MV-4-11 (cell line): Measurements from ENCODE around the gene COMTD1.

ENCODE experiments used
- DNase-seq: peaks from one replicate; lab custom pipeline; 2025; lab: John Stamatoyannopoulos, UW

The COMTD1 gene

GRCh38 chr10:75245354-75246250, 9.8 kb upstream of the COMTD1 start:
- DNase-seq = no peak

GRCh38 chr10:75244487-75245353, 9.0 kb upstream of the COMTD1 start:
- DNase-seq = no peak

- no peak for DNase-seq
These were observed 7.7 kb upstream of the COMTD1 start for GRCh38 chr10:75243426-75243825.

- no peak for DNase-seq
These were observed 4.7 kb upstream of the COMTD1 start for GRCh38 chr10:75240329-75241076.

- DNase-seq = no peak
These were observed 3.5 kb upstream of the COMTD1 start for GRCh38 chr10:75239096-75239790.

- DNase-seq = no peak
These were observed 2.7 kb upstream of the COMTD1 start for GRCh38 chr10:75238182-75239095.

GRCh38 chr10:75236178-75236825, 545 bp upstream of the COMTD1 start:
- no peak for DNase-seq

- no peak for DNase-seq
These were observed 928 bp downstream of the COMTD1 start for GRCh38 chr10:75234683-75235374.

GRCh38 chr10:75234017-75234682, 1.6 kb downstream of the COMTD1 start:
- DNase-seq = peak; percentile 81

GRCh38 chr10:75233444-75234016, 2.2 kb downstream of the COMTD1 start:
- DNase-seq = no peak

- DNase-seq = no peak
These were observed 3.8 kb downstream of the COMTD1 start for GRCh38 chr10:75231672-75232581.

GRCh38 chr10:75230600-75231038, 5.1 kb downstream of the COMTD1 start:
- DNase-seq = peak; percentile 83

GRCh38 chr10:75229971-75230370, 5.8 kb downstream of the COMTD1 start:
- no peak for DNase-seq

GRCh38 chr10:75228834-75229233, 6.9 kb downstream of the COMTD1 start:
- no peak for DNase-seq

GRCh38 chr10:75228278-75228677, 7.5 kb downstream of the COMTD1 start:
- no peak for DNase-seq

GRCh38 chr10:75226656-75227055, 9.1 kb downstream of the COMTD1 start:
- DNase-seq = no peak

- no peak for DNase-seq
These were observed 9.7 kb downstream of the COMTD1 start for GRCh38 chr10:75226095-75226494.
